Left ventricle myocardium superior (tissue), 1 donor: Measurements from ENCODE around the gene SPCS3. TPM values are rescaled to one million over a fixed set of nuclear protein-coding genes. Genes with fewer than 3 reads are reported as not detected.
A peak's percentile ranks its signal among the peaks of the same experiment; 100 is the strongest.
"Not testable (repeated sequence)": the region's sequence is repeated elsewhere in the genome, so short reads cannot be mapped to it uniquely, and the experiment has no call there.

Experiments used
- ATAC-seq: fragments of 200-7000 bp; cut with Tn5 transposase; one replicate; pipeline ENCODE4 v1.9.1; 2020; ENCODE audit warnings: mild to moderate bottlenecking, moderate library complexity
- DNase-seq: peaks from one replicate; pipeline ENCODE4 v3.0.0-alpha.2; 2020
- intact Hi-C: fragments of 100-400 bp; cut with micrococcal nuclease; formaldehyde crosslinking; loops from one replicate; pipeline ENCODE4 v1.11.0; 2022
- total RNA-seq: library from RNA; stranded (reverse); fragmentation: NEBNext Ultra II Directional; extraction: Animal tissue kit (Norgen Biotek cat#: 25700); gene quantifications from one replicate; pipeline ENCODE4 v1.2.1, GENCODE V29; 2021
- donor health status: DM: no; HTN: yes; CAD: no; lungs with severe emphysema.

SPCS3 gene
- total RNA-seq, 1 donor from 2014 or later = 81.0 TPM

GRCh38 chr4:176302283-176303275 is 17.2 kb upstream of the SPCS3 start:
- intact Hi-C loops = no loop called here
- DNase-seq = no peak
- no peak for ATAC-seq

GRCh38 chr4:176303938-176304337 is 15.8 kb upstream of the SPCS3 start:
- intact Hi-C loops = no loop called here
- DNase-seq (no peak), ATAC-seq (no peak)

- ATAC-seq (no peak), DNase-seq (no peak)
- intact Hi-C loops = no loop called here
These were observed 12.7 kb upstream of the SPCS3 start for GRCh38 chr4:176306837-176307665.

GRCh38 chr4:176307666-176307930 is 12.2 kb upstream of the SPCS3 start:
- intact Hi-C loops = no loop called here
- ATAC-seq (no peak), DNase-seq (no peak)

- intact Hi-C loops = no loop called here
- no peak for ATAC-seq
- DNase-seq = no peak
These were observed 11.3 kb upstream of the SPCS3 start for GRCh38 chr4:176308441-176308840.

GRCh38 chr4:176309046-176309445 is 10.7 kb upstream of the SPCS3 start:
- no peak for DNase-seq
- intact Hi-C loops = no loop called here
- no peak for ATAC-seq

- ATAC-seq (no peak), DNase-seq (no peak)
- intact Hi-C loops = no loop called here
These were observed 10.0 kb upstream of the SPCS3 start for GRCh38 chr4:176309772-176310171.

- DNase-seq = no peak
- intact Hi-C loops = no loop called here
- ATAC-seq = no peak
These were observed 6.0 kb upstream of the SPCS3 start for GRCh38 chr4:176313596-176314336.

- intact Hi-C loops = no loop called here
- ATAC-seq = peak; percentile 4
- DNase-seq = no peak
These were observed 539 bp upstream of the SPCS3 start for GRCh38 chr4:176319151-176319703.

- ATAC-seq (peak; percentile 93), DNase-seq (peak; percentile 94)
- intact Hi-C loops = no loop called here
These were observed 692 bp downstream of the SPCS3 start for GRCh38 chr4:176320340-176320975.

GRCh38 chr4:176320976-176321361 is 1.2 kb downstream of the SPCS3 start:
- DNase-seq (no peak), ATAC-seq (no peak)
- intact Hi-C loops = no loop called here

GRCh38 chr4:176321589-176321988 is 1.8 kb downstream of the SPCS3 start:
- ATAC-seq = no peak
- intact Hi-C loops = no loop called here
- DNase-seq = no peak

- ATAC-seq = no peak
- no peak for DNase-seq
- intact Hi-C loops = no loop called here
These were observed 3.9 kb downstream of the SPCS3 start for GRCh38 chr4:176323511-176324160.

GRCh38 chr4:176324876-176325275 is 5.1 kb downstream of the SPCS3 start:
- ATAC-seq, DNase-seq, intact Hi-C loops: not testable (repeated sequence)

GRCh38 chr4:176333076-176333475 is 13.3 kb downstream of the SPCS3 start:
- intact Hi-C loops = no loop called here
- DNase-seq (no peak), ATAC-seq (no peak)

- no peak for ATAC-seq
- intact Hi-C loops = no loop called here
- DNase-seq = no peak
These were observed 14.3 kb downstream of the SPCS3 start for GRCh38 chr4:176334066-176334465.

- intact Hi-C loops = no loop called here
- DNase-seq (no peak), ATAC-seq (no peak)
These were observed 15.7 kb downstream of the SPCS3 start for GRCh38 chr4:176335421-176335820.

GRCh38 chr4:176339936-176340761 is 20.4 kb downstream of the SPCS3 start:
- intact Hi-C loops = loop anchor here (1.0 kb wide), 1 partner anchor 190 kb away; no protein-coding TSS in a partner anchor
- ATAC-seq (no peak), DNase-seq (no peak)
